Activated CD4-positive, alpha-beta T cell treated with anti-CD3 and anti-CD28 coated beads, Interleukin-2, amount 10 ng/mL, durations not matched to agents 24 days and 14 days (primary cell): ENCODE measurements around the gene RAB10. TPM values are rescaled to one million over a fixed set of nuclear protein-coding genes. Genes with fewer than 3 reads are reported as not detected.

Source experiments
- DNase-seq: peaks from one replicate; pipeline ENCODE4 v3.0.0; 2022
- H3K27ac Mint-ChIP-seq: one replicate; pipeline ENCODE4 v1.8.0; 2022; ENCODE audit warnings: mild to moderate bottlenecking, mixed read lengths
- H3K27me3 Mint-ChIP-seq: one replicate; pipeline ENCODE4 v1.8.0; 2022; ENCODE audit warnings: mixed read lengths
- H3K36me3 Mint-ChIP-seq: one replicate; pipeline ENCODE4 v1.8.0; 2022; ENCODE audit warnings: low read depth, mild to moderate bottlenecking, mixed read lengths
- H3K4me1 Mint-ChIP-seq: one replicate; pipeline ENCODE4 v1.8.0; 2021; ENCODE audit warnings: mixed read lengths
- H3K4me3 Mint-ChIP-seq: one replicate; pipeline ENCODE4 v1.8.0; 2022; ENCODE audit warnings: mild to moderate bottlenecking, moderate library complexity, mixed read lengths
- H3K9me3 Mint-ChIP-seq: one replicate; pipeline ENCODE4 v1.8.0; 2021; ENCODE audit warnings: mixed read lengths
- intact Hi-C: fragments of 100-400 bp; cut with micrococcal nuclease; formaldehyde crosslinking; loops from one replicate; pipeline ENCODE4 v1.15.1; 2023
- total RNA-seq: library from RNA; stranded (reverse); gene quantifications from 2 replicates; pipeline ENCODE4 v1.2.3, GENCODE V29; 2022

Gene RAB10
- total RNA-seq, 1 donor from 2014 or later: 133 TPM

DNA sequence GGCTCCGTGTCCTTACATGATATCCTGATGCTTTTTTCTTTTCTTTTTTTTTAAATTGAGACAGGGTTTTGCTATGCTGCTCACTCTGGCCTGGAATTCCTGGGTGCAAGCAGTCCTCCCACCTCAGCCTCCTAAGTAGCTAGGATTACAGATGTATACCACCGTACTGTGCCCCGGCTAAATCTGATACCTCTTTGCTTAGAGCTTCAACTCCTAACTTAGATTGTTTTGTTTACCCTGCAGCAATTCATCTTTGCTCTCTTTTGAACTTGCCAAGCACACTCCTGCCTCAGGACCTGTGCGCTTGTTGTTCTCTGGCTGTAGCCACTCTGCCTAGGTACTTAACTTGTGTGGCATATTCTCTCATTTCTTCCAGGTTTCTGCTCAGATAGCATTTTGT, 24.5 kb downstream of the RAB10 start:
- H3K4me1 Mint-ChIP-seq: peaks cover 32% of the 10 kb centered on the region
- no peak overlapping the region for H3K4me3 Mint-ChIP-seq
- intact Hi-C loops: no loop called here
- no peaks in the 10 kb centered on the region for H3K9me3 Mint-ChIP-seq
- no peaks in the 10 kb centered on the region for H3K27me3 Mint-ChIP-seq
- no peak for DNase-seq
- H3K27ac Mint-ChIP-seq: peak overlapping the region; percentile 12
- peaks cover 20% of the 10 kb centered on the region for H3K36me3 Mint-ChIP-seq

DNA sequence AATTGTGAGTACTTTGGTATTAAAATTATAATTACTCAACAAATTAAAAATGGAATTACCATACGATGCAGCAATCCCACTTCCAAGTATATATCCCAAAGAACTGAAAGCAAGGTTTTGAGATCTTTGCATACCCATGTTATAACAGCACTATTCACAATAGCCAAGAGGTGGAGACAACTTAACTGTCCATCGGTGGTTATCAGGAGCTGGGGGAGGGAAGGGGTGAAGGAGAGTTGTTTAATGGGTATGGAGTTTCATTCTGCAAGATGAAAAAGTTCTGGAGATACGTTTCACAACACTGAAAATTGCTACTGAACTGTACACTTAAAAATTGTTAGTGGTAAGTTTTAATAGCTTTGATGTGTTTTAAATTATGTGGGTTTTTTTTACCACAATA, 25.7 kb downstream of the RAB10 start:
- Mint-ChIP-seq H3K27me3 (no peaks in the 10 kb centered on the region), H3K4me1 (peaks cover 31% of the 10 kb centered on the region)

DNA sequence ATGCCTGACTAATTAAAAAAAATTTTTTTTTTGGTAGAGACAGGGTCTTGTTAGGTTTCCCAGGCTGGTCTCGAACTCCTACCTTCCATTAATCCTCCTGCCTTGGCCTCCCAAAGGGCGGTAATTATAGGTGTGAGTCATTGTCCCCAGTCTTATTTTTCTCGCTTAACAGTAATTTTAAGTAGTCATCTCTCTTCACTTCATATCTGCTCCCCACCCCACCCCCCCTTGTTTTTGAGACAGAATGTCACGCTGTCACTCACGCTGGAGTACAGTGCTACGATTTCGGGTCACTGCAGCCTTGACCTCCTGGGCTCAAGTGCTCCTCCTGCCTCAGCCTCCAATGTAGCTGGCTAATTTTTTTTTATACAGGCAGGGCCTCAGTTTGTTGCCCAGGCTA, 27.7 kb downstream of the RAB10 start:
- no peak overlapping the region for H3K27ac Mint-ChIP-seq

More for the DNA sequence above, 25.7 kb downstream of the RAB10 start:
- intact Hi-C loops: no loop called here
- no peaks in the 10 kb centered on the region for H3K9me3 Mint-ChIP-seq
- no peak overlapping the region for H3K4me3 Mint-ChIP-seq
- no peak for DNase-seq
- H3K36me3 Mint-ChIP-seq: peaks cover 24% of the 10 kb centered on the region
- no peak overlapping the region for H3K27ac Mint-ChIP-seq

DNA sequence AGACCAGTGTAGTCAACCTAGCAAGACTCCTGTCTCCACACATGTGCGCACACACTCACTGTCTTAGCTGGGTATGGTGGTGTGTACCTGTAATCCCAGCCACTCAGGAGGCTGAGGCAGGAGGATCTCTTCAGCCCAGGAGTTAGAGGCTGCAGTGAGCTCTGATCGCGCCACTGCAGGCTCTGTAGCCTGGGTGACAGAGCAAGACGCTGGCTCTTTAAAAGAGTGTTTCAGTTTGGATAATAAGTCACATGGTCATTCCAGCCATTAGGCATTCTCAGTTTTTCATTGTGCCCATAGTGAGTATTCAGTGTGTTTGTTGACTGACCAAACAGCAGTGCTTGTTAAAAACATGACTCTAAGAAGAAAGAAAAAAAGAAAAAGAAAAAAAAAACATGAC, 31.0 kb downstream of the RAB10 start:
- H3K27me3 Mint-ChIP-seq: no peaks in the 10 kb centered on the region
- H3K4me1 Mint-ChIP-seq: peaks cover 37% of the 10 kb centered on the region
- no peak overlapping the region for H3K27ac Mint-ChIP-seq
- DNase-seq: no peak
- no peak overlapping the region for H3K4me3 Mint-ChIP-seq
- H3K36me3 Mint-ChIP-seq: peaks cover 28% of the 10 kb centered on the region
- intact Hi-C loops: loop anchor here (10.0 kb wide), 1 partner anchor 190 kb away; the partner anchor contains the start of gene ASXL2
- H3K9me3 Mint-ChIP-seq: no peaks in the 10 kb centered on the region

More for the DNA sequence above, 27.7 kb downstream of the RAB10 start:
- H3K36me3 Mint-ChIP-seq: peaks cover 31% of the 10 kb centered on the region
- H3K4me3 Mint-ChIP-seq: no peak overlapping the region
- H3K4me1 Mint-ChIP-seq: peaks cover 31% of the 10 kb centered on the region
- no peaks in the 10 kb centered on the region for H3K9me3 Mint-ChIP-seq
- intact Hi-C loops: loop anchor here (10.0 kb wide), 1 partner anchor 187 kb away; the partner anchor contains the start of gene ASXL2
- no peaks in the 10 kb centered on the region for H3K27me3 Mint-ChIP-seq
- no peak for DNase-seq

DNA sequence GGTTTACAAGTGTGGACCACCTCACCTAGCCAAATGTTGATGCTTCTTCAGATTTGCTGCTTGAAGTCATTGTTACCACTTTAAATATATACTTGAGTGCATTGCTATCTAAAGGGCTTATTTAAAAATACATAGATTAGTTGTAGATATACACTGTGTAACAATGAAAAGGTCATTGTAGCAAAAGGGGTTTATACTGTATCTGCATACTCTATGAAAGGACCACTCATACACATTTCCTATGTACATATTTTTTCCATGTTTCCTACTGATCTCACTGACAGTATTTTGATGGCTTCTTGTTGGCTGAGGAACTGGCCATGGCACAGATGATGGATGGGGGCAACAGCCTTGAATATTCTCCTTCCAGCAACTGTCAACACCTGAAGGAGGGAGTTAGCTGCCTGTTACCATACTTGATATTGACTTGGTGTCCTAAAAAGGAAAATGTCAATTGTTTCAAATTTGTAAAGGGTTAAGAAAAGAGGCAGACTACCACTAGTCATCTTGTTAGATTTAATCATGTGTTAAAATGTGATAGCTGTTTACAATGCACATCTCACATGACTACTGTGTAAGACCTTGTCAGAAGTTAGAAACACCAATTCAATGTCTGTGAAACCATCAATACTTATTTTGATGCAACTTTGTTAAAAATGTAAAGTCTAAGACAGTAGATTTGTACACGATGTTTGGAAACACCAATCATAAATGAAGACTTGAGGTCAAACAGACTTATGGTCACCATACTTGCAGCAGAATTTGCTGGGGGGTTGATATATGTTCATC, 33.5 kb downstream of the RAB10 start:
- Mint-ChIP-seq H3K36me3 (peaks cover 20% of the 10 kb centered on the region), H3K9me3 (no peaks in the 10 kb centered on the region), H3K4me1 (peaks cover 40% of the 10 kb centered on the region), H3K27me3 (no peaks in the 10 kb centered on the region), H3K4me3 (peak overlapping the region; percentile 67), H3K27ac (peak overlapping the region; percentile 89)
- intact Hi-C loops: loop anchor here (10.0 kb wide), 1 partner anchor 193 kb away; the partner anchor contains the start of gene ASXL2
- no peak for DNase-seq

DNA sequence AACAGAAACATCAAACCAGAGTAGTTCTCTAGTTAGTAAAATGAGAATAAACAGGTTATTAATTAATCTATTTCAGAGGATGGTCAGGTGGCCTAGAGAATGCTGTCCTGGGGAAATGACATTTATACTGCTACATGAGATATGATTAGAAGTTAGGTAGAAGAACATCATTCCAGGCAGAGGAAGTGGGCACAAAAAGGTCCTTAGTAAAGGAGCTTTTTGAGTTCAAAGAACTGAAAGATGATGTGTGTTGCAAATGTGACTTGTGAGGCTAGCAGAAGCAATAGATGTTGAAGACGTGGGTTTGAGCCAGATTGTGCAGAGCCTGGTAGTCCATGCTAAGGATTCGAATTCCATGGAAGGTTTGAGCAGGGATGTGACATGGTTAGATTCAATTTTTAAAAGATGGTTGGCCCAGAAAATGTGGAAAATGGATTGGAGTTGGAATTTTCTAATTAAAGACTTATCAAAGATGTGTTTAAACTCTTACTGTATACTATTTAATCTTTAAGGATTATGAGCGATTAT, 34.2 kb downstream of the RAB10 start:
- Mint-ChIP-seq H3K9me3 (no peaks in the 10 kb centered on the region), H3K36me3 (peaks cover 20% of the 10 kb centered on the region), H3K27me3 (no peaks in the 10 kb centered on the region), H3K4me3 (peak overlapping the region; percentile 67), H3K4me1 (peaks cover 43% of the 10 kb centered on the region), H3K27ac (peak overlapping the region; percentile 89)
- intact Hi-C loops: loop anchor here (1.0 to 10.0 kb wide), 3 partner anchors 18 to 193 kb away; partner anchors contain the start of genes ASXL2 and RAB10
- peak; percentile 62 for DNase-seq

DNA sequence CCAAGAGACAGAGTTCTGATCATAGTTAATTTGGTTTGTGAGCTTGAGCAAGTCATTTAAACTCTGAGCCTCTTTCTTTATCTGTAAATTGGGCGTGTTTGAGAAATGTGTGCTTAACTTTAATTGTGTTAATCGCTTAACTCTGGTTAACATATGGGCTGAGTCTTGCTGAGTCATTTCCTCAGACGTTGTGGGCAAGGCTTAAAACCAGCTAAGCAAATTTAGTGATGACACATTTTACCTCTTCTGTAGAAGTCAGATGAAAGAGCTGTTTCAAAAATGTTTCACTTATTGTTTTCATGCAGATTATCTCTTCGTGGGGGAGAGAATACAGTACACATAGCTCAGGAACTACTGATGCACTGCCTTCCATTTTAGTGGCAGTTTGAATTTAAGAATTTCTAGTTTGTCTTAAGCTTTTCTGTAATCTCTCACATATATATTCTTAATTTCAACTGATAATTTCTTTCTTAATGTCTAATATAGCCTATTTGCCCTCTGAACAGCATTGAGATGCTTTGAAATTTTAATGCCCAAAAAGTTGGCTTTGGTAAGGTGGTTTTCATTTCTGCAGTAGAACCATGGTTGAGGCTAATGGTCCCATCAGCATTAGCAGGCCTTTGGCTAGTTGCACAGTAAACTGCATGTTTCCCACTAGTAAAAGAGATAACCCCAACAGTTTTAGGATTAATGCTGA, 34.9 kb downstream of the RAB10 start:
- H3K4me1 Mint-ChIP-seq: peaks cover 46% of the 10 kb centered on the region
- no peaks in the 10 kb centered on the region for H3K9me3 Mint-ChIP-seq
- H3K4me3 Mint-ChIP-seq: peak overlapping the region; percentile 58
- peak overlapping the region; percentile 89 for H3K27ac Mint-ChIP-seq
- H3K36me3 Mint-ChIP-seq: peaks cover 19% of the 10 kb centered on the region
- peak; percentile 87 for DNase-seq
- intact Hi-C loops: loop anchor here (1.0 to 10.0 kb wide), 3 partner anchors 18 to 194 kb away; partner anchors contain the start of genes ASXL2 and RAB10
- no peaks in the 10 kb centered on the region for H3K27me3 Mint-ChIP-seq

DNA sequence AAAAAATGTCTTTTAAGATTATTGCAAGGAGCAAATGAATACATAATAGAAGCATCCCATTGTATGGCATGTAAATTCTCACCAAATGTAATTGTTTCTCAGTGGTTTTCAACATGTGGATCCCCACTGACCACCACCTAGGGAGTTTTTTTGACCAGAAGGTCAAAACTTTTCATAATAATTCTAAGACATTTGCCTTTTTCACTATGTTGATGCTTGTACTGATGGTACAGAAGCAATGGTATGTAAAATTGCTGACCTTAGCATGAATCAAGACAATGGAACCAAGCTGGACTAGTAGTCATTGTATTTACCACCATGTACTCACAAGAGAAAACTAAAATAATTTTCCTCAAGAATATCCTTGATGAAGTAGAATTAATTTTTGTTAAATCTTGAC, 36.8 kb downstream of the RAB10 start:
- Mint-ChIP-seq H3K27ac (no peak overlapping the region), H3K27me3 (no peaks in the 10 kb centered on the region), H3K9me3 (peaks cover 2% of the 10 kb centered on the region), H3K36me3 (peaks cover 20% of the 10 kb centered on the region), H3K4me3 (no peak overlapping the region), H3K4me1 (peaks cover 57% of the 10 kb centered on the region)
- no peak for DNase-seq
- intact Hi-C loops: no loop called here

DNA sequence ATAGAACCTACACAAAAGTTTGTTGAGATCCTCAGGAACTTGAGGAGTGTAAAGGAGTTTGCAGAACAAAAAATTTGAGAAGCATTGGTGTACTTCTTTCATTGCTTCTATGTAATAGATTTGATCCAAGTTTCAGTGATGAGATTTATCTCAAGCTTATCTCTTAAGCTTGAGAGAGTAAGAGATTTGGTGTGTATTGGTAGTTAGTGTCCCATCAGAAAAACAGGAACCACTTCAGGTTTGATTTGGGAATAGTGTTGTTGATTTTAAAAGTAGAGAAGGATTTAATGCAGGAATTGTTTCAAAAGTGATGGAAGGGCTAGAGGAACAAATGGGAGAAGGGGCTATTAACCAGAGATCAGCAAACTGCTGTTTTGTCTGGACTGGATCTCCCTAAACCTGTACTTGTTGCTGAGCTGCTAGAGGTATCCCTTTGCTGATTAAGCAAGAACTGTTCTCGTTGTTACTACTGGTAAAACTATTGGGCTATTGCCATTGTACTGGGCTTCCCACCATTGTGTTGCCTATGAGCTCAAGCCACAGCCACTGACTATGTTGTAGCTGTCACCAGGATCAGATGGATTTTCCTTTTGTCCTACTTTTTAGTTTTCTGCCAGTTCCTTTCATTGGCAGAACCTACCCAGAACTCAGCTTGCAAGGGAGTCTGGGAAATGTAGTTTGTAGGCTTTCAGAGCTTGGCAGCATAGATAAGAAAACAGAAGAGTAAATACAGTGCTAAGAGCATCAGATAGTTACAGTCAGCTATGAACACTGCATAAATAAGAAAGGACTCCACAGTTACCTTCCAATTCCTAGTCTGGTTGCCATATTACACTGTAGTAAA, 39.3 kb downstream of the RAB10 start:
- H3K27me3 Mint-ChIP-seq: no peaks in the 10 kb centered on the region
- H3K9me3 Mint-ChIP-seq: peaks cover 4% of the 10 kb centered on the region
- no peak for DNase-seq
- intact Hi-C loops: no loop called here
- H3K4me3 Mint-ChIP-seq: no peak overlapping the region
- peaks cover 42% of the 10 kb centered on the region for H3K4me1 Mint-ChIP-seq
- H3K36me3 Mint-ChIP-seq: peaks cover 13% of the 10 kb centered on the region
- no peak overlapping the region for H3K27ac Mint-ChIP-seq

DNA sequence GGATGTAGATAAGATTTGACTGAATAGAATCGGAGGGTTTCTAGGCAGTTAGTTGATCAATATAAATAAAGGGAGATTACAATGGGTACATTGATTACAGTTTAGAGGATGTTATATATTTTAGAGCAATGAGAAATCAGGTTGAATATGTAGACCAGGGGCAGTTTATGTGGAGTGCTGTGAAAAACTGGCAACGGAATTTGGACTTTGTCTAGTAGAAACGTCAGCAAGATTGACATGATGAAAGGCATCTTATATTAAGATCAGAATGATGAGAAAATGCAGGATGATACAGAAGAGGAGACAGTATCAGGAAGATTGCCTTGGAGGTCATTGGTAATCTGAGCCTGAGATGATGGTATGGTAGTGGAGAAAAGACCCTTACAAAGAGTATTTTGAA, 39.9 kb downstream of the RAB10 start:
- intact Hi-C loops: no loop called here
- Mint-ChIP-seq H3K9me3 (peaks cover 8% of the 10 kb centered on the region), H3K27ac (no peak overlapping the region), H3K4me3 (no peak overlapping the region), H3K36me3 (peaks cover 20% of the 10 kb centered on the region), H3K4me1 (peaks cover 40% of the 10 kb centered on the region), H3K27me3 (no peaks in the 10 kb centered on the region)
- DNase-seq: no peak

DNA sequence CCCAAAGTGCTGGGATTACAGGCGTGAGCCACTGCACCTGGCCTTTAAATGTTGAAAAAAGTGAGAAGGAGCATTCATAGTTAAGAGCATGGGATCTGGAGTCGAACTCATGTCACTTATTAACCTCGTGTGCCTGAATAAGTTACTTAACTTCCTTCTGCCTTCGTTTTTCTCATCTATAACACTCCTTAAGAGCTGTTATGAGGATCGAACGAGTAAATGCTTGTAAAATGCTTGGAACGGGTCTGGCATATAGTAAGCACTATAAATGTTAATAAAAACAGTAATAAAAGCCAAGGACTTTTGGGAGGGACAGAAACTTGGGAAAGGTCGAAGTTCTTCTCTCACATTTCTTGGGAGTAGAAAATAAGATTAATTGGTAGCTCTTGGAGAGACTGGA, 40.8 kb downstream of the RAB10 start:
- Mint-ChIP-seq H3K36me3 (peaks cover 25% of the 10 kb centered on the region), H3K27me3 (no peaks in the 10 kb centered on the region), H3K4me3 (no peak overlapping the region), H3K27ac (no peak overlapping the region), H3K9me3 (peaks cover 13% of the 10 kb centered on the region), H3K4me1 (peaks cover 37% of the 10 kb centered on the region)
- intact Hi-C loops: no loop called here
- no peak for DNase-seq

DNA sequence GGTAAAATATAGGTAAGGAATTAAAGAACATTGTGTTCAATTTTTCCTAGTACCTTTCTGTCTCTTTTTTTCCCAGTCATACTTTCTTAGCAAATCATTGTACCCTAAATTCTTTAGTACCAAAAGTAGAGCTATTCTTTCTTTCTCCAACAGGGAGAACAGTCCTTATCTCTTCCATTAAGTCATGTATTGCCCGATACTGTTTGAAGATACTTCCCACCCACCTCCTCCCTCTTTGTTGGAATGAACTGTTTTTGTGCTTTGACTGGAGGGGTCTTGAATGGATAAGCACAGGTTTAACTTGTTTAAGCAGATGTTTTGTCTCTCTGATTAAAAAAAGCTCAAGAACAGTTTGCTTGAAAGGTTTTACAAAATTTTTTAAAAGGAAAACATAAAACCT, 41.3 kb downstream of the RAB10 start:
- Mint-ChIP-seq H3K4me1 (peaks cover 32% of the 10 kb centered on the region), H3K9me3 (peaks cover 13% of the 10 kb centered on the region), H3K4me3 (no peak overlapping the region), H3K27me3 (no peaks in the 10 kb centered on the region), H3K36me3 (peaks cover 27% of the 10 kb centered on the region), H3K27ac (no peak overlapping the region)
- intact Hi-C loops: no loop called here
- DNase-seq: no peak

DNA sequence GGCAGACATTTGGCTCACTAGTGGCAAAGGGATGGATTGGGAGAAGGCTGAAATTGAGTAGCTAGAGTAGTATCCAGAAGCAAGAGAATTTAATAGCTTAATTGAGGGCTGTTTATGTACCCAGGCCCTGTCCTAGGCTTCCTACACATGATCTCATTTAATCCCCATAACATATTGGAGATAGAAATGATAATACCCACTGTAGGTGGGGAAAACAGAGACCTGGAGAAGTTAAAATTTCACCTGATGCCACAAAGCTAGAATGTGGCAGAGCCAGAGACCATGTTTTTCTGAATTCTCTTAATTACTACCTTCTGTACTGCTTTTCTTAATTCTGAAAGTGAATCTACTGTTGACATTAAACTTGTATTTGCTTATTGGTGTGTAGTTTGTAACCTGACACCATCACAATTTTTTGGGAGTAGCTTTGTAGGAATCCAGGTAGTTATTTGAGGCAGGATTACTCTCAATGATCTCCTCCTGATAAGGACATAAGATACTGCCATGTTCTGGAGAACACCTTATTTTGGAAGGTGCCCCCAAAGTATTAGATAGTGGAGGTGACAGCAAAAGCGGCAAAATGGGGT, 42.2 kb downstream of the RAB10 start:
- peaks cover 20% of the 10 kb centered on the region for H3K9me3 Mint-ChIP-seq

More for the DNA sequence above, 42.2 kb downstream of the RAB10 start:
- DNase-seq: no peak
- peaks cover 36% of the 10 kb centered on the region for H3K36me3 Mint-ChIP-seq
- no peak overlapping the region for H3K27ac Mint-ChIP-seq
- no peak overlapping the region for H3K4me3 Mint-ChIP-seq
- H3K4me1 Mint-ChIP-seq: peaks cover 27% of the 10 kb centered on the region
- no peaks in the 10 kb centered on the region for H3K27me3 Mint-ChIP-seq
- intact Hi-C loops: no loop called here
